Mucosa of stomach (tissue), 1 donor: ENCODE measurements around the gene PTGDS.

Experiments used
- H3K27me3 ChIP-seq: one replicate; pipeline ENCODE4 v1.7.0; 2013; ENCODE audit warnings: mild to moderate bottlenecking, low read length; ENCODE audit not compliant: control insufficient read depth, insufficient read depth
- H3K36me3 ChIP-seq: one replicate; pipeline ENCODE4 v1.7.0; 2013; ENCODE audit warnings: low read length; ENCODE audit not compliant: control insufficient read depth, insufficient read depth
- H3K4me1 ChIP-seq: one replicate; pipeline ENCODE4 v1.7.0; 2013; ENCODE audit warnings: mild to moderate bottlenecking, low read length; ENCODE audit not compliant: control insufficient read depth, insufficient read depth
- H3K4me3 ChIP-seq: one replicate; pipeline ENCODE4 v1.7.0; 2013; ENCODE audit warnings: low read length
- H3K9ac ChIP-seq: one replicate; pipeline ENCODE4 v1.7.0; 2013; ENCODE audit warnings: mild to moderate bottlenecking, low read length, moderate library complexity
- H3K9me3 ChIP-seq: one replicate; pipeline ENCODE4 v1.7.0; 2013; ENCODE audit warnings: mild to moderate bottlenecking, low read length, moderate library complexity; ENCODE audit not compliant: control insufficient read depth
- donor health status: Pancreatic carcinoma.

Gene PTGDS

GRCh38 chr9:136962701-136963248 is 14.5 kb upstream of the PTGDS start:
- Histone ChIP-seq H3K9ac (no peak overlapping the region), H3K4me1 (peaks cover 11% of the 10 kb centered on the region), H3K9me3 (no peaks in the 10 kb centered on the region), H3K36me3 (no peaks in the 10 kb centered on the region), H3K27me3 (peaks cover 6% of the 10 kb centered on the region), H3K4me3 (no peak overlapping the region)

- Histone ChIP-seq H3K27me3 (peaks cover 6% of the 10 kb centered on the region), H3K4me3 (no peak overlapping the region), H3K9me3 (no peaks in the 10 kb centered on the region), H3K9ac (no peak overlapping the region), H3K4me1 (peaks cover 11% of the 10 kb centered on the region), H3K36me3 (no peaks in the 10 kb centered on the region)
Measured at GRCh38 chr9:136963341-136963740, 14.0 kb upstream of the PTGDS start.

- no peak overlapping the region for H3K4me3 ChIP-seq
- no peaks in the 10 kb centered on the region for H3K9me3 ChIP-seq
- peaks cover 11% of the 10 kb centered on the region for H3K4me1 ChIP-seq
- H3K27me3 ChIP-seq: peaks cover 6% of the 10 kb centered on the region
- H3K9ac ChIP-seq: no peak overlapping the region
- H3K36me3 ChIP-seq: no peaks in the 10 kb centered on the region
Measured at GRCh38 chr9:136963751-136964150, 13.6 kb upstream of the PTGDS start.

- Histone ChIP-seq H3K9ac (peak overlapping the region; percentile 41), H3K9me3 (no peaks in the 10 kb centered on the region), H3K27me3 (peaks cover 6% of the 10 kb centered on the region), H3K4me1 (peaks cover 11% of the 10 kb centered on the region), H3K4me3 (peak overlapping the region; percentile 17), H3K36me3 (no peaks in the 10 kb centered on the region)
Measured at GRCh38 chr9:136964171-136964689, 13.1 kb upstream of the PTGDS start.

- Histone ChIP-seq H3K4me3 (peak overlapping the region; percentile 17), H3K27me3 (peaks cover 6% of the 10 kb centered on the region), H3K4me1 (peaks cover 11% of the 10 kb centered on the region), H3K9ac (peak overlapping the region; percentile 41), H3K36me3 (no peaks in the 10 kb centered on the region), H3K9me3 (no peaks in the 10 kb centered on the region)
Measured at GRCh38 chr9:136964833-136965422, 12.4 kb upstream of the PTGDS start.

- Histone ChIP-seq H3K9ac (no peak overlapping the region), H3K4me3 (no peak overlapping the region), H3K4me1 (peaks cover 11% of the 10 kb centered on the region), H3K36me3 (no peaks in the 10 kb centered on the region), H3K9me3 (no peaks in the 10 kb centered on the region), H3K27me3 (peaks cover 11% of the 10 kb centered on the region)
Measured at GRCh38 chr9:136965771-136966484, 11.4 kb upstream of the PTGDS start.

- H3K27me3 ChIP-seq: peaks cover 11% of the 10 kb centered on the region
- no peak overlapping the region for H3K9ac ChIP-seq
- no peaks in the 10 kb centered on the region for H3K36me3 ChIP-seq
- no peaks in the 10 kb centered on the region for H3K9me3 ChIP-seq
- H3K4me3 ChIP-seq: no peak overlapping the region
- H3K4me1 ChIP-seq: peaks cover 11% of the 10 kb centered on the region
Measured at GRCh38 chr9:136968333-136969127, 8.8 kb upstream of the PTGDS start.

GRCh38 chr9:136969150-136969549 is 8.2 kb upstream of the PTGDS start:
- H3K36me3 ChIP-seq: no peaks in the 10 kb centered on the region
- H3K4me1 ChIP-seq: peaks cover 8% of the 10 kb centered on the region
- peaks cover 11% of the 10 kb centered on the region for H3K27me3 ChIP-seq
- no peaks in the 10 kb centered on the region for H3K9me3 ChIP-seq
- no peak overlapping the region for H3K9ac ChIP-seq
- no peak overlapping the region for H3K4me3 ChIP-seq

- H3K9ac ChIP-seq: no peak overlapping the region
- no peaks in the 10 kb centered on the region for H3K9me3 ChIP-seq
- peaks cover 11% of the 10 kb centered on the region for H3K27me3 ChIP-seq
- H3K4me3 ChIP-seq: no peak overlapping the region
- peaks cover 2% of the 10 kb centered on the region for H3K4me1 ChIP-seq
- no peaks in the 10 kb centered on the region for H3K36me3 ChIP-seq
Measured at GRCh38 chr9:136969774-136970173, 7.5 kb upstream of the PTGDS start.

- Histone ChIP-seq H3K4me1 (peaks cover 6% of the 10 kb centered on the region), H3K9ac (no peak overlapping the region)
Measured at GRCh38 chr9:136970361-136970760, 6.9 kb upstream of the PTGDS start.

GRCh38 chr9:136971746-136972145 is 5.6 kb upstream of the PTGDS start:
- no peaks in the 10 kb centered on the region for H3K9me3 ChIP-seq
- H3K27me3 ChIP-seq: peaks cover 5% of the 10 kb centered on the region
- no peak overlapping the region for H3K4me3 ChIP-seq
- peaks cover 13% of the 10 kb centered on the region for H3K4me1 ChIP-seq
- H3K36me3 ChIP-seq: no peaks in the 10 kb centered on the region
- no peak overlapping the region for H3K9ac ChIP-seq

More at GRCh38 chr9:136970361-136970760, 6.9 kb upstream of the PTGDS start:
- no peak overlapping the region for H3K4me3 ChIP-seq
- H3K9me3 ChIP-seq: no peaks in the 10 kb centered on the region
- H3K36me3 ChIP-seq: no peaks in the 10 kb centered on the region
- H3K27me3 ChIP-seq: peaks cover 11% of the 10 kb centered on the region

GRCh38 chr9:136972335-136972734 is 5.0 kb upstream of the PTGDS start:
- Histone ChIP-seq H3K4me3 (no peak overlapping the region), H3K36me3 (no peaks in the 10 kb centered on the region), H3K9ac (no peak overlapping the region), H3K9me3 (no peaks in the 10 kb centered on the region), H3K27me3 (peaks cover 5% of the 10 kb centered on the region), H3K4me1 (peaks cover 13% of the 10 kb centered on the region)
